Fibroblast of lung (primary cell): ENCODE results near the gene DLG4.

Experiments used
- CTCF ChIP-seq, 2 donors: IDR thresholded peaks in 1 of 2; conservative IDR thresholded peaks in 1 of 2; 1 replicate in 1 of 2; 2 replicates in 1 of 2; pipeline ENCODE4 v1.5.1; 2011 to 2012; ENCODE audit warnings: low read length in 2 of 2, control low read depth in 1 of 2, inconsistent platforms in 1 of 2, low read depth in 1 of 2, mild to moderate bottlenecking in 1 of 2
- EZH2 ChIP-seq: IDR thresholded peaks from 2 replicates; pipeline ENCODE4 v1.5.1; 2012; ENCODE audit warnings: low read length, control low read depth, mild to moderate bottlenecking; ENCODE audit errors: missing control alignments

GRCh38 chr17:7221278-7222092 lies 1.8 kb upstream of the DLG4 start:
- no peak for TF ChIP-seq EZH2
- no peak for TF ChIP-seq CTCF (conservative IDR thresholded peaks at IDR 0.05 in 1 of 2, IDR thresholded peaks at IDR 0.05 in 1 of 2; ENCODE audit: low read depth in 1 of 2, low read length in 2 of 2)
